IMR-90 (cell line): Measurements from ENCODE around the gene RPS6KA2.

ENCODE experiments used
- CTCF ChIP-seq: conservative IDR thresholded peaks from 2 replicates; pipeline ENCODE4 v1.5.1; 2012; ENCODE audit warnings: mild to moderate bottlenecking, low read depth, low read length, improper control_type of control experiment
- ELK1 ChIP-seq: fragments of 150-350 bp; IDR thresholded peaks from 2 replicates; pipeline ENCODE4 v1.6.1; 2016; ENCODE audit warnings: low read depth, mild to moderate bottlenecking, low read length, moderate library complexity, borderline replicate concordance
- MAFK ChIP-seq: IDR thresholded peaks from 2 replicates; pipeline ENCODE4 v1.6.1; 2012; ENCODE audit warnings: low read depth, low read length, improper control_type of control experiment
- POLR2A ChIP-seq: IDR thresholded peaks from 2 replicates; pipeline ENCODE4 v1.6.1; 2012; ENCODE audit warnings: mild to moderate bottlenecking, low read depth, low read length
- RAD21 ChIP-seq: IDR thresholded peaks from 2 replicates; pipeline ENCODE4 v1.6.1; 2012; ENCODE audit warnings: low read length, improper control_type of control experiment
- SMC3 ChIP-seq: fragments of 150-350 bp; IDR thresholded peaks from 2 replicates; pipeline ENCODE4 v1.6.1; 2016; ENCODE audit warnings: low read depth, mild to moderate bottlenecking, antibody characterized with exemption, low read length, moderate library complexity
- USF2 ChIP-seq: fragments of 150-350 bp; IDR thresholded peaks from 2 replicates; pipeline ENCODE4 v1.6.1; 2017; ENCODE audit warnings: mild to moderate bottlenecking, antibody characterized with exemption, low read length, low read depth

GRCh38 chr6:166637812-166638572 lies 10.9 kb upstream of the RPS6KA2 start:
- TF ChIP-seq SMC3: no peak
- no peak for TF ChIP-seq ELK1
- TF ChIP-seq CTCF: no peak
- TF ChIP-seq POLR2A: no peak
- TF ChIP-seq RAD21: no peak
- TF ChIP-seq USF2: no peak
- TF ChIP-seq MAFK: no peak
